IMR-90 (cell line): ENCODE data around the gene TGFBR2. TPM values are rescaled to one million over a fixed set of nuclear protein-coding genes. Genes with fewer than 3 reads are reported as not detected.

Source experiments
- ATAC-seq: fragments of 200-7000 bp; cut with Tn5 transposase; 2 replicates; pipeline ENCODE4 v1.9.1; 2020; ENCODE audit warnings: low read depth, mild to moderate bottlenecking, moderate library complexity
- BruUV-seq: library from RNA; stranded (reverse); fragments of 400-500 nt; replicated peaks from 2 replicates; lab custom pipeline; 2021; lab: Mats Ljungman, UMichigan
- CTCF ChIA-PET: fragments of 300-600 bp; formaldehyde crosslinking; extraction: SDS; loops from one replicate; lab custom pipeline; 2021; ENCODE audit warnings: antibody characterized with exemption; lab: Yijun Ruan, JAX
- POLR2A ChIA-PET: fragments of 300-600 bp; sonication (Branson Sonifier 250); formaldehyde crosslinking; loops from one replicate; lab custom pipeline; 2022; ENCODE audit warnings: antibody characterized with exemption; ENCODE audit not compliant: unreplicated experiment; lab: Charles Lee
- DNase-seq: peaks from one replicate; pipeline ENCODE4 v3.0.0; 2013
- H2AFZ ChIP-seq: replicated peaks from 2 replicates; pipeline ENCODE3; 2013; ENCODE audit warnings: low read length, mild to moderate bottlenecking; ENCODE audit not compliant: poor library complexity
- H2AK5ac ChIP-seq: 2 replicates; pipeline ENCODE4 v1.6.1; 2013; ENCODE audit warnings: low read depth, low read length, inconsistent platforms
- H2AK9ac ChIP-seq: replicated peaks from 2 replicates; pipeline ENCODE3; 2013; ENCODE audit warnings: mild to moderate bottlenecking, low read depth, low read length, moderate library complexity; ENCODE audit not compliant: poor library complexity
- H2BK120ac ChIP-seq: 2 replicates; pipeline ENCODE4 v1.6.1; 2013; ENCODE audit warnings: low read depth, low read length, inconsistent platforms
- H2BK15ac ChIP-seq: 3 replicates; pipeline ENCODE4 v1.6.1; 2013; ENCODE audit warnings: low read depth, low read length, inconsistent platforms
- H2BK20ac ChIP-seq: 2 replicates; pipeline ENCODE4 v1.6.1; 2013; ENCODE audit warnings: low read depth, mild to moderate bottlenecking, inconsistent platforms, low read length, moderate library complexity
- H2BK5ac ChIP-seq: 2 replicates; pipeline ENCODE4 v1.6.1; 2013; ENCODE audit warnings: mild to moderate bottlenecking, low read depth, low read length, inconsistent platforms; ENCODE audit not compliant: poor library complexity, severe bottlenecking
- H3K14ac ChIP-seq: replicated peaks from 2 replicates; pipeline ENCODE4 v1.6.1; 2013; ENCODE audit warnings: low read depth, low read length, inconsistent platforms
- H3K18ac ChIP-seq: 2 replicates; pipeline ENCODE4 v1.6.1; 2013; ENCODE audit warnings: low read depth, low read length, control low read depth
- H3K23ac ChIP-seq: 2 replicates; pipeline ENCODE4 v1.6.1; 2013; ENCODE audit warnings: low read depth, low read length, inconsistent platforms
- H3K27ac ChIP-seq: 2 replicates; pipeline ENCODE4 v1.5.1; 2013; ENCODE audit warnings: mild to moderate bottlenecking, control low read depth, low read length; ENCODE audit not compliant: insufficient read depth
- H3K27me3 ChIP-seq: 2 replicates; pipeline ENCODE4 v1.6.1; 2013; ENCODE audit warnings: low read length; ENCODE audit not compliant: control insufficient read depth, insufficient read depth
- H3K36me3 ChIP-seq: 2 replicates; pipeline ENCODE4 v1.6.1; 2013; ENCODE audit warnings: low read length, mixed read lengths; ENCODE audit not compliant: control insufficient read depth, insufficient read depth
- H3K4ac ChIP-seq: 2 replicates; pipeline ENCODE4 v1.6.1; 2013; ENCODE audit warnings: low read depth, low read length, inconsistent platforms
- H3K4me1 ChIP-seq: 2 replicates; pipeline ENCODE4 v1.6.1; 2013; ENCODE audit warnings: low read length, mixed read lengths; ENCODE audit not compliant: control insufficient read depth, insufficient read depth
- H3K4me2 ChIP-seq: 2 replicates; pipeline ENCODE4 v1.6.1; 2013; ENCODE audit warnings: low read depth, mild to moderate bottlenecking, control low read depth, low read length, moderate library complexity
- H3K4me3 ChIP-seq: 2 replicates; pipeline ENCODE4 v1.5.1; 2013; ENCODE audit warnings: low read depth, mild to moderate bottlenecking, control low read depth, low read length, moderate library complexity; ENCODE audit not compliant: insufficient read depth
- H3K56ac ChIP-seq: 2 replicates; pipeline ENCODE4 v1.6.1; 2013; ENCODE audit warnings: low read length, inconsistent platforms; ENCODE audit not compliant: insufficient read depth; ENCODE audit errors: extremely low read depth
- H3K79me1 ChIP-seq, 2 experiments: 2 replicates each; pipeline ENCODE4 v1.6.1; 2013; ENCODE audit warnings: low read length in 2 of 2, inconsistent platforms in 1 of 2, low read depth in 1 of 2
- H3K9ac ChIP-seq: 2 replicates; pipeline ENCODE4 v1.6.1; 2013; ENCODE audit warnings: low read depth, low read length, control low read depth
- H3K9me1 ChIP-seq: 2 replicates; pipeline ENCODE4 v1.6.1; 2013; ENCODE audit warnings: low read length, inconsistent platforms; ENCODE audit not compliant: insufficient read depth
- H3K9me3 ChIP-seq: 2 replicates; pipeline ENCODE4 v1.6.1; 2013; ENCODE audit warnings: low read length; ENCODE audit not compliant: control insufficient read depth, insufficient read depth
- H4K20me1 ChIP-seq: 2 replicates; pipeline ENCODE4 v1.6.1; 2013; ENCODE audit warnings: low read length, inconsistent platforms; ENCODE audit not compliant: insufficient read depth
- H4K5ac ChIP-seq: 2 replicates; pipeline ENCODE4 v1.6.1; 2013; ENCODE audit warnings: mild to moderate bottlenecking, low read depth, low read length, control low read depth
- H4K8ac ChIP-seq, 2 experiments: 2 replicates each; pipeline ENCODE4 v1.6.1; 2013; ENCODE audit warnings: low read depth in 2 of 2, low read length in 2 of 2, control low read depth in 1 of 2, inconsistent platforms in 1 of 2
- H4K91ac ChIP-seq: 2 replicates; pipeline ENCODE4 v1.6.1; 2013; ENCODE audit warnings: low read depth, low read length, inconsistent platforms; ENCODE audit not compliant: insufficient read depth
- CEBPB ChIP-seq: IDR thresholded peaks from 2 replicates; pipeline ENCODE4 v1.6.1; 2012; ENCODE audit warnings: low read depth, low read length, improper control_type of control experiment
- FOS ChIP-seq: fragments of 150-350 bp; IDR thresholded peaks from 2 replicates; pipeline ENCODE4 v1.6.1; 2016; ENCODE audit warnings: low read depth, low read length
- MAFK ChIP-seq: IDR thresholded peaks from 2 replicates; pipeline ENCODE4 v1.6.1; 2012; ENCODE audit warnings: low read depth, low read length, improper control_type of control experiment
- RCOR1 ChIP-seq: IDR thresholded peaks from 2 replicates; pipeline ENCODE4 v1.6.1; 2012; ENCODE audit warnings: mild to moderate bottlenecking, low read length, improper control_type of control experiment; ENCODE audit not compliant: insufficient replicate concordance
- WGBS, 2 experiments: methylation state at CpG; one replicate each; pipeline versions ENCODE4 v1.1.5 to v1.1.7; 2013; ENCODE audit warnings: missing lambda C conversion rate in 2 of 2; ENCODE audit not compliant: insufficient read length in 1 of 2; ENCODE audit errors: extremely low coverage in 2 of 2; 5-methylcytosine and 5-hydroxymethylcytosine counted together
- dilution Hi-C: fragments of 300-500 bp; cut with HindIII; formaldehyde crosslinking; loops from one replicate; pipeline ENCODE4 v1.14.3; 2018; ENCODE audit warnings: low sequenced_read_pairs; ENCODE audit not compliant: unreplicated experiment
- in situ Hi-C: fragments of 300-500 bp; cut with MboI; formaldehyde crosslinking; loops from 3 replicates; pipeline ENCODE4 v1.14.3; 2019; ENCODE audit warnings: low sequenced_read_pairs, inconsistent platforms, mixed read lengths
- intact Hi-C: fragments of 100-400 bp; cut with micrococcal nuclease; formaldehyde crosslinking; loops from 2 replicates; pipeline ENCODE4 v1.10.0; 2022
- polyA plus RNA-seq, 3 experiments: library from polyadenylated mRNA; depleted of rRNA; stranded (reverse); fragments of >200 nt; gene quantifications; 2 replicates each; pipeline ENCODE4 v1.2.3, GENCODE V29; 2012; ENCODE audit warnings: low replicate concordance in 1 of 3
- total RNA-seq: library from RNA; depleted of rRNA; stranded (reverse); fragments of >200 nt; gene quantifications from 2 replicates; pipeline ENCODE4 v1.2.3, GENCODE V29; 2012
- TF ChIP-seq, protein P1 (sequence below): conservative IDR thresholded peaks from 2 replicates; pipeline ENCODE4 v1.5.1; 2012; ENCODE audit warnings: mild to moderate bottlenecking, low read depth, low read length, improper control_type of control experiment

TGFBR2 gene
- total and polyA plus RNA-seq, 2 of the 4 experiments (the other 2 are of a cell fraction) = 63.7 to 87.5 TPM

GRCh38 chr3:30684356-30684755 is 78.0 kb downstream of the TGFBR2 start (continued):
- no peak for TF ChIP-seq RCOR1
- no peak for TF ChIP-seq FOS

DNA sequence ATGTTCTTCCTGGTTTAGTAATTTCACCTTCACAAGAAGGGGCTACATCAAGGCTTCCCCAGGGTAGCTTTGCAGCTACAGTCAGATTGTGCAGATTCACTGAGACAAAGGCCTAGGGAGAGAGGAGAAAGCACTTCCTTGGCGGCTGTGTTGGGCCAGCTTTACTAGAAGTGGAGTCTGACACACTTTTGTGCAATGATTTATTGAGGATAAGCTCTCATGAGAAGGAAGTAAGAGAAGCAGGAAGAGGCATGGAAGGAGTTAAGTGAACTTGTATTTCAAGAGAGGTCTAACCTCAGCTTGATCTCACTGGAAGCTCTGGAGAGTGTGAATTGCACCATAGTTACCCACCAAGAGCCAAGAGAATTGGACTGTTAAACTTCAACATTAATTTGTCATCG is 78.9 kb downstream of the TGFBR2 start:
- Histone ChIP-seq H2BK5ac (no peak overlapping the region), H2BK15ac (no peak overlapping the region), H4K8ac (no peak overlapping the region), H4K5ac (no peak overlapping the region), H4K91ac (no peak overlapping the region), H3K9ac (no peak overlapping the region), H3K18ac (no peak overlapping the region), H2AFZ (no peak overlapping the region), H4K20me1 (no peaks in the 10 kb centered on the region), H3K9me3 (no peaks in the 10 kb centered on the region), H3K9me1 (peaks cover 20% of the 10 kb centered on the region), H3K14ac (0 out of 2 replicates have a peak overlapping the region, but pooled peaks have one; percentile 27), H2AK5ac (no peak overlapping the region), H3K27ac (no peak overlapping the region), H2BK120ac (no peak overlapping the region), H3K4me3 (no peak overlapping the region), H3K23ac (peak overlapping the region; percentile 33; the same call in 1 of the 2 replicates), H2AK9ac (no peak overlapping the region), H3K4me2 (no peak overlapping the region), H3K56ac (no peak overlapping the region), H3K4ac (no peak overlapping the region), H3K79me1 (peaks cover 20 to 63% of the 10 kb centered on the region in 2 experiments), H3K4me1 (peaks cover 29% of the 10 kb centered on the region), H2BK20ac (no peak overlapping the region), H3K36me3 (peaks cover 15% of the 10 kb centered on the region), H3K27me3 (no peaks in the 10 kb centered on the region)
- TF ChIP-seq, protein P1, sequence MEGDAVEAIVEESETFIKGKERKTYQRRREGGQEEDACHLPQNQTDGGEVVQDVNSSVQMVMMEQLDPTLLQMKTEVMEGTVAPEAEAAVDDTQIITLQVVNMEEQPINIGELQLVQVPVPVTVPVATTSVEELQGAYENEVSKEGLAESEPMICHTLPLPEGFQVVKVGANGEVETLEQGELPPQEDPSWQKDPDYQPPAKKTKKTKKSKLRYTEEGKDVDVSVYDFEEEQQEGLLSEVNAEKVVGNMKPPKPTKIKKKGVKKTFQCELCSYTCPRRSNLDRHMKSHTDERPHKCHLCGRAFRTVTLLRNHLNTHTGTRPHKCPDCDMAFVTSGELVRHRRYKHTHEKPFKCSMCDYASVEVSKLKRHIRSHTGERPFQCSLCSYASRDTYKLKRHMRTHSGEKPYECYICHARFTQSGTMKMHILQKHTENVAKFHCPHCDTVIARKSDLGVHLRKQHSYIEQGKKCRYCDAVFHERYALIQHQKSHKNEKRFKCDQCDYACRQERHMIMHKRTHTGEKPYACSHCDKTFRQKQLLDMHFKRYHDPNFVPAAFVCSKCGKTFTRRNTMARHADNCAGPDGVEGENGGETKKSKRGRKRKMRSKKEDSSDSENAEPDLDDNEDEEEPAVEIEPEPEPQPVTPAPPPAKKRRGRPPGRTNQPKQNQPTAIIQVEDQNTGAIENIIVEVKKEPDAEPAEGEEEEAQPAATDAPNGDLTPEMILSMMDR = no peak
- TF ChIP-seq MAFK = no peak
- TF ChIP-seq CEBPB = no peak
- no TSS peak for BruUV-seq
- dilution Hi-C loops = no loop called here
- intact Hi-C loops = no loop called here
- POLR2A ChIA-PET = no interaction called here
- ATAC-seq (no peak), DNase-seq (no peak)
- WGBS, 2 experiments = 100% methylated on average over 1 of the region's 2 CpGs; no CpG with 5 or more reads in 1 of the 2 experiments
- CTCF ChIA-PET = interaction anchor here (1.0 kb wide), 1 partner anchor 26 kb away, joined by 3 read pairs; no protein-coding TSS in a partner anchor
- in situ Hi-C loops = no loop called here
